Measurements from ENCODE around the gene HELB.

The HELB gene

DNA sequence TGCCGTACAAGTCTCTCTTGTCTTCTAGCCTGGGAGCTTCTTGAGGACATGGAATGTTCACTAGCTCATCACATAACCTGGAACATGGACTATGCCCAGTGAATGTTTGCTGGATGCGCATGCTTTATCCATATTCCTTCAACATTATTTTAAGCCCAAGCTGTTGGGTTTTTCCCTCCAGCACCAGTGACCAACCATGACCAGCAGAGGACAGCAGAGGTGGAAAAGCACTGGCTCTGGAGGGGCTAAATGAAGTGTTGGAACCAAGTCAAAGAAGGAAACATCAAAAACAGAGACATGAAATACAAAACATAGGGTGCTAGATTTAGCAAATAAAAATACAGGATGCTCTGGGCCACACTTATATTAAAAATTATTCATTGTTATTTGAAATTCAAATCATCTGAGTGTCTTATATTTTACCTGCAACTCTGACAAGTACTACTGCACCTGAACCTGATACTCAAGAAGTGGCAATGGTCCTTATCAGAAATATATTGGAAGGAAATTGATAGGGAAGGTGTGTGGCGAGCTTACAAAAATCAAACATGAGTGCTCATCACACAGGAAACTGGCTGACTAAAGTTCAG lies 23.1 kb upstream of the HELB start:
- DNase-seq (ENCODE audit: extremely low spot score): no peak
- POLR2A ChIA-PET: no interaction called here
- CTCF ChIA-PET: interaction anchor here (0.6 to 2.0 kb wide), 14 partner anchors 9 to 443 kb away, joined by 3 to 10 read pairs (median 3); no protein-coding TSS in a partner anchor
- TF ChIP-seq, protein P1, sequence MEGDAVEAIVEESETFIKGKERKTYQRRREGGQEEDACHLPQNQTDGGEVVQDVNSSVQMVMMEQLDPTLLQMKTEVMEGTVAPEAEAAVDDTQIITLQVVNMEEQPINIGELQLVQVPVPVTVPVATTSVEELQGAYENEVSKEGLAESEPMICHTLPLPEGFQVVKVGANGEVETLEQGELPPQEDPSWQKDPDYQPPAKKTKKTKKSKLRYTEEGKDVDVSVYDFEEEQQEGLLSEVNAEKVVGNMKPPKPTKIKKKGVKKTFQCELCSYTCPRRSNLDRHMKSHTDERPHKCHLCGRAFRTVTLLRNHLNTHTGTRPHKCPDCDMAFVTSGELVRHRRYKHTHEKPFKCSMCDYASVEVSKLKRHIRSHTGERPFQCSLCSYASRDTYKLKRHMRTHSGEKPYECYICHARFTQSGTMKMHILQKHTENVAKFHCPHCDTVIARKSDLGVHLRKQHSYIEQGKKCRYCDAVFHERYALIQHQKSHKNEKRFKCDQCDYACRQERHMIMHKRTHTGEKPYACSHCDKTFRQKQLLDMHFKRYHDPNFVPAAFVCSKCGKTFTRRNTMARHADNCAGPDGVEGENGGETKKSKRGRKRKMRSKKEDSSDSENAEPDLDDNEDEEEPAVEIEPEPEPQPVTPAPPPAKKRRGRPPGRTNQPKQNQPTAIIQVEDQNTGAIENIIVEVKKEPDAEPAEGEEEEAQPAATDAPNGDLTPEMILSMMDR (IDR thresholded peaks at IDR 0.05; ENCODE audit: control extremely low read depth, extremely low read depth, low read depth, missing control alignments): peak; percentile 64

DNA sequence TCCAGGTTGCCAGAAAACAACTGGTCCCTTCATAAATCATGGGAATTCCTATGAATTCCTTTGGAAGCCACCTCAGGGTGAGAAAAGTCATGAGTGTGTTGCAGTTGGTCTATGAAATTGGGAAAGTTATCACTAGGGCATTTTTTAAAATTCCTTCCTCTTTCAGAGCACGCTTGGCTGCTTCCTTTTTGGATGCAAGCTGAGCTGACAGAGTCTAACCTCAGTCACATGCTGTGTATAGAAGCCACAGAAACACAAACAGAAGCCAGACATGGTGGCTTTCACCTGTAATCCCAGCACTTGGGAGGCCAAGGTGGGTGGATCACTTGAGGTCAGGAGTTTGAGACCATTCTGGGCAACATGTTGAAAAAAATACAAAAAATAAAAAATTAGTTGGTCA lies 21.7 kb upstream of the HELB start:
- TF ChIP-seq, protein P1 (IDR thresholded peaks at IDR 0.05; ENCODE audit: control extremely low read depth, extremely low read depth, low read depth, missing control alignments): no peak
- no peak for DNase-seq (ENCODE audit: extremely low spot score)
- CTCF ChIA-PET: interaction anchor here (1.6 to 2.2 kb wide), 2 partner anchors 22 to 412 kb away, joined by 4 to 7 read pairs; partner anchors contain the start of gene HELB
- POLR2A ChIA-PET: no interaction called here

DNA sequence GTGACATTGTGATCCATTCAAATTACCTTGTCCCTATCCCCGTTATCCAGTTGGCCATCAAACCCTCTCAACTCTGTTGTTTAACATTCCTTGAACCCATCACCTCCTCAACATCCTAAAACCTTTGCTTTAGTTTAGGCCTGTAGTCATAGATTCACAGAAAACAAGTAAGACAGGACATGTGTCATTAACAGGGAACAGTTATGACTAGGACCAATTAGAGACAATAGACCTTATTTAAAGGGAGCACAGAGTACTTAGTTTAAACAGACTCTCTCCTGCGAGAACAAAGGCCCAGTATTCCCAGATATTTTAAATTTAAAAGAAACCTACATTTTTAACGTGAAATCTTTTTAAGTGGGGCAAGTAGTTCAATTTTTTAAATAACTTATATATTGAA lies 20.0 kb upstream of the HELB start:
- POLR2A ChIA-PET: no interaction called here
- TF ChIP-seq, protein P1 (IDR thresholded peaks at IDR 0.05; ENCODE audit: control extremely low read depth, extremely low read depth, low read depth, missing control alignments): no peak
- no peak for DNase-seq (ENCODE audit: extremely low spot score)
- CTCF ChIA-PET: interaction anchor here (1.3 to 2.2 kb wide), 5 partner anchors 10 to 410 kb away, joined by 3 to 11 read pairs (median 4); no protein-coding TSS in a partner anchor

DNA sequence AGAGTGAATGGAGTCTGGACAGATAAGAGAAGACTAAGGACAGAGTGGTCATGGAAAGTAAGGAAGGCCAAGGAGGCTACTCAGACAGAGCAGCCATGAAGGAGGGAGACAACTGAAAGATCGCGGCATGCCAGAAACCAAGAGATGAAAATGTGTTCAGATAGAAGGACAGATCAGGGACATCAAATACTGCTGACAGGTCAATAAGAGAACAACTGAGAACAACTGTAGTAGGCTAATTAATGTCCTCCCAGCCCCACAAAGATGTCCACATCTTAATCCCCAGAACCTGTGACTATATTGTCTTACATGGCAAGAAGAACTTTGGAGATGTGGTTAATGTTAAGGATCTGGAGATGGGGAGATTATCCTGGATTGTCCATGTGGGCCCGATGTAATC lies 15.0 kb upstream of the HELB start:
- ChIA-PET POLR2A (no interaction called here), CTCF (no interaction called here)
- TF ChIP-seq, protein P1 (IDR thresholded peaks at IDR 0.05; ENCODE audit: control extremely low read depth, extremely low read depth, low read depth, missing control alignments): no peak
- no peak for DNase-seq (ENCODE audit: extremely low spot score)

DNA sequence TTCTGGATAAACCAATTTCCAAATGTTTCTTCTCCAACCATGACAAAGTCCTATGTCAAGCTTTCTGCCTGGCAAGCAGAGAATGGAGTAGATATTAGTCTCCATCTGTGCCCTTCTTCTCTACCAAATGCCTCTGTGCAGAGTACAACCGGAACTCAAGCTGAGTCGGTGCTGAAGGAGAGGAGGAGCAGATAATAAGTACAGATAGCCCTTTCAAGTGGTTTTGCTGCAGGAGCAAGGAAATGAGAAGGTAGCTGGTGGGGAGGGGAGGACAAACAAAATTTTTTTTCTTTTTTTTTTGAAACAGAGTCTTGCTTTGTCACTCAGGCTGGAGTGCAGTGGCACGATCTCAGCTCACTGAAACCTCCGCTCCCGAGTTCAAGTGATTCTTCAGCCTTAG lies 14.2 kb upstream of the HELB start:
- POLR2A ChIA-PET: no interaction called here
- CTCF ChIA-PET: no interaction called here
- TF ChIP-seq, protein P1 (IDR thresholded peaks at IDR 0.05; ENCODE audit: control extremely low read depth, extremely low read depth, low read depth, missing control alignments): no peak
- no peak for DNase-seq (ENCODE audit: extremely low spot score)

DNA sequence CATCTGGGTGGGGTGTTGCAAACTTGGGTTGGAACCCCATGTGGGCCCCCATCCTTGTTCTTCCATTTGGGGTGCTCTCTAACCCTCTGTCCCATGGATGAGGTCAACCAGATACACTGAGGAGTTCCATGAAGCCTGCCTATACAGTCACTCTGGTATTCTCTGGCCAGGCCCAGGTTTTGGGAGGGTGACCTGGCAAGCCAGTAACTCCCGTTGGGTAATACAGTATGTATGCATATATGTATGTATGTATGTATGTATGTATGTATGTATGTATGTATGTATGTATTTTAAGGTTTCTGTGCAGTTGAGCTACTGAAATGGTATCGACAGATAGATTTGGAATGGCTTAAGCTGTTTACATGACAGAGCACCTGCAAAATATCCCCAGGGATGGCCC lies 12.8 kb upstream of the HELB start:
- ChIA-PET CTCF (no interaction called here), POLR2A (no interaction called here)
- TF ChIP-seq, protein P1 (IDR thresholded peaks at IDR 0.05; ENCODE audit: control extremely low read depth, extremely low read depth, low read depth, missing control alignments): no peak
- DNase-seq (ENCODE audit: extremely low spot score): no peak

All from GM10248 (cell line).